IPS-20b (cell line): ENCODE data around the gene TUBG2.
"Not testable (repeated sequence)": the region's sequence is repeated elsewhere in the genome, so short reads cannot be mapped to it uniquely, and the experiment has no call there.

Source experiments
- H3K27ac ChIP-seq: one replicate; pipeline ENCODE4 v1.5.1; 2013; ENCODE audit warnings: low read length
- H3K27me3 ChIP-seq: 2 replicates; pipeline ENCODE4 v1.6.1; 2013; ENCODE audit warnings: mild to moderate bottlenecking, low read length, inconsistent platforms; ENCODE audit not compliant: insufficient read depth
- H3K36me3 ChIP-seq: 2 replicates; pipeline ENCODE4 v1.6.1; 2013; ENCODE audit warnings: low read depth, mild to moderate bottlenecking, inconsistent platforms, low read length, moderate library complexity; ENCODE audit not compliant: insufficient read depth
- H3K4me1 ChIP-seq: 2 replicates; pipeline ENCODE4 v1.6.1; 2013; ENCODE audit warnings: mild to moderate bottlenecking, control low read depth, inconsistent platforms, low read length, moderate library complexity; ENCODE audit not compliant: insufficient read depth
- H3K4me3 ChIP-seq: 2 replicates; pipeline ENCODE4 v1.5.1; 2013; ENCODE audit warnings: mild to moderate bottlenecking, low read length, inconsistent platforms
- H3K9ac ChIP-seq: 2 replicates; pipeline ENCODE4 v1.6.1; 2013; ENCODE audit warnings: low read depth, mild to moderate bottlenecking, inconsistent platforms, low read length, moderate library complexity
- H3K9me3 ChIP-seq: 2 replicates; pipeline ENCODE4 v1.6.1; 2013; ENCODE audit warnings: mild to moderate bottlenecking, low read depth, low read length, inconsistent platforms; ENCODE audit not compliant: insufficient read depth

The TUBG2 gene

GRCh38 chr17:42629411-42630009, 29.6 kb upstream of the TUBG2 start:
- Histone ChIP-seq H3K4me1 (no peaks in the 10 kb centered on the region), H3K27ac (no peak overlapping the region)

GRCh38 chr17:42632949-42633444, 26.1 kb upstream of the TUBG2 start:
- Histone ChIP-seq H3K27ac (no peak overlapping the region), H3K4me3 (no peak overlapping the region), H3K4me1 (no peaks in the 10 kb centered on the region), H3K27me3 (no peaks in the 10 kb centered on the region), H3K36me3 (no peaks in the 10 kb centered on the region), H3K9me3 (no peaks in the 10 kb centered on the region), H3K9ac (no peak overlapping the region)

More at GRCh38 chr17:42629411-42630009, 29.6 kb upstream of the TUBG2 start:
- no peaks in the 10 kb centered on the region for H3K36me3 ChIP-seq
- no peaks in the 10 kb centered on the region for H3K27me3 ChIP-seq
- no peak overlapping the region for H3K4me3 ChIP-seq
- no peaks in the 10 kb centered on the region for H3K9me3 ChIP-seq
- no peak overlapping the region for H3K9ac ChIP-seq

GRCh38 chr17:42639525-42640113, 19.5 kb upstream of the TUBG2 start:
- no peaks in the 10 kb centered on the region for H3K9me3 ChIP-seq
- no peak overlapping the region for H3K4me3 ChIP-seq
- H3K9ac ChIP-seq: no peak overlapping the region
- no peaks in the 10 kb centered on the region for H3K36me3 ChIP-seq
- no peaks in the 10 kb centered on the region for H3K4me1 ChIP-seq
- no peak overlapping the region for H3K27ac ChIP-seq
- H3K27me3 ChIP-seq: no peaks in the 10 kb centered on the region

GRCh38 chr17:42640121-42640520, 19.0 kb upstream of the TUBG2 start:
- Histone ChIP-seq H3K4me1 (no peaks in the 10 kb centered on the region), H3K9me3 (no peaks in the 10 kb centered on the region), H3K9ac (no peak overlapping the region), H3K27ac (no peak overlapping the region), H3K36me3 (no peaks in the 10 kb centered on the region), H3K4me3 (no peak overlapping the region), H3K27me3 (no peaks in the 10 kb centered on the region)

GRCh38 chr17:42642336-42642735, 16.7 kb upstream of the TUBG2 start:
- Histone ChIP-seq H3K27me3 (no peaks in the 10 kb centered on the region), H3K36me3 (no peaks in the 10 kb centered on the region), H3K4me3 (no peak overlapping the region), H3K27ac (no peak overlapping the region), H3K9me3 (no peaks in the 10 kb centered on the region), H3K9ac (no peak overlapping the region), H3K4me1 (no peaks in the 10 kb centered on the region)

GRCh38 chr17:42647778-42648177, 11.3 kb upstream of the TUBG2 start:
- H3K4me1 ChIP-seq: no peaks in the 10 kb centered on the region
- H3K9me3 ChIP-seq: no peaks in the 10 kb centered on the region
- no peak overlapping the region for H3K27ac ChIP-seq
- no peaks in the 10 kb centered on the region for H3K27me3 ChIP-seq
- no peaks in the 10 kb centered on the region for H3K36me3 ChIP-seq
- no peak overlapping the region for H3K9ac ChIP-seq
- no peak overlapping the region for H3K4me3 ChIP-seq

- H3K27me3 ChIP-seq: no peaks in the 10 kb centered on the region
- H3K4me3 ChIP-seq: no peak overlapping the region
- H3K9me3 ChIP-seq: no peaks in the 10 kb centered on the region
- no peak overlapping the region for H3K9ac ChIP-seq
- no peaks in the 10 kb centered on the region; the same call in 1 of the 2 replicates for H3K4me1 ChIP-seq
- H3K36me3 ChIP-seq: no peaks in the 10 kb centered on the region
- H3K27ac ChIP-seq: no peak overlapping the region
Measured at GRCh38 chr17:42651392-42651791, 7.7 kb upstream of the TUBG2 start.

- H3K4me1 ChIP-seq: no peaks in the 10 kb centered on the region; the same call in 1 of the 2 replicates
- no peaks in the 10 kb centered on the region for H3K36me3 ChIP-seq
- H3K27ac ChIP-seq: no peak overlapping the region
- no peaks in the 10 kb centered on the region for H3K27me3 ChIP-seq
- peak overlapping the region; percentile 63; the same call in 1 of the 2 replicates for H3K9ac ChIP-seq
- H3K4me3 ChIP-seq: peak overlapping the region; percentile 63
- no peaks in the 10 kb centered on the region for H3K9me3 ChIP-seq
Measured at GRCh38 chr17:42653179-42654124, 5.6 kb upstream of the TUBG2 start.

- peaks cover 5% of the 10 kb centered on the region for H3K4me1 ChIP-seq
- H3K36me3 ChIP-seq: no peaks in the 10 kb centered on the region
- H3K27me3 ChIP-seq: no peaks in the 10 kb centered on the region
- no peaks in the 10 kb centered on the region for H3K9me3 ChIP-seq
- H3K4me3 ChIP-seq: no peak overlapping the region
- H3K27ac ChIP-seq: no peak overlapping the region
- no peak overlapping the region for H3K9ac ChIP-seq
Measured at GRCh38 chr17:42655528-42655927, 3.6 kb upstream of the TUBG2 start.

GRCh38 chr17:42657824-42658588, 1.1 kb upstream of the TUBG2 start:
- H3K27ac ChIP-seq: no peak overlapping the region
- H3K27me3 ChIP-seq: no peaks in the 10 kb centered on the region
- H3K36me3 ChIP-seq: peaks cover 16% of the 10 kb centered on the region; the same call in 1 of the 2 replicates
- H3K9me3 ChIP-seq: no peaks in the 10 kb centered on the region
- H3K4me1 ChIP-seq: peaks cover 7% of the 10 kb centered on the region
- no peak overlapping the region for H3K4me3 ChIP-seq
- H3K9ac ChIP-seq: no peak overlapping the region

- not testable (repeated sequence) for H3K4me1 ChIP-seq, H3K27ac ChIP-seq, H3K27me3 ChIP-seq, H3K9me3 ChIP-seq
- H3K9ac ChIP-seq: peak overlapping the region; percentile 81; the same call in 1 of the 2 replicates
- peak overlapping the region; percentile 91 for H3K4me3 ChIP-seq
- H3K36me3 ChIP-seq: peaks cover 21% of the 10 kb centered on the region
Measured at GRCh38 chr17:42659932-42660274, 819 bp downstream of the TUBG2 start.
